Astrocyte of the spinal cord (primary cell): ENCODE results near the gene CASP2.

Source experiments
- DNase-seq: peaks from one replicate; pipeline ENCODE4 v3.0.0; 2011; ENCODE audit warnings: low read depth, low spot score
- H3K4me3 ChIP-seq: 2 replicates; pipeline ENCODE4 v1.5.1; 2011; ENCODE audit warnings: low read depth, mild to moderate bottlenecking, low read length, moderate library complexity
- in situ Hi-C: cut with HindIII; loops from 2 replicates; pipeline ENCODE4 v1.10.0; 2017; ENCODE audit warnings: low sequenced_read_pairs
- TF ChIP-seq, protein P1 (sequence below): IDR thresholded peaks from 2 replicates; pipeline ENCODE4 v1.5.1; 2012; ENCODE audit warnings: low read depth, mild to moderate bottlenecking, low read length, inconsistent platforms

Gene CASP2

DNA sequence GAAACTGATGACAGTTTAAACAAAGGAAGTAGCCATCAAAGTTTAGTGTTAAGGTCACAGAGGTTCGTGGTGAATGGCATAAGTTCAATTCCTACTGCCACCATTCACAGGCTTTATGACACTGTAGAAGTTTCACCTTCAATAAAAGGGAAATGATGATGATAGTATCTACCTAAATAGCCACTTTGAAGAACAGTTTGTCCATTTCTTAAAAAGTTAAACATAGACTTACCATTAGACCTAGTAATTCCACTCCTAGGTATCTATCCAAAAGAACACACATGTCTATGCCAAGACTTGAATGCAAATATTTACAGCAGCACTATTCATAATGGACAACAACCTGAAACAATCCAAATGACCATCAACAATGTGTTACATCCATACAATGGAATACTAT, 43.8 kb upstream of the CASP2 start:
- no peak for DNase-seq
- TF ChIP-seq, protein P1, sequence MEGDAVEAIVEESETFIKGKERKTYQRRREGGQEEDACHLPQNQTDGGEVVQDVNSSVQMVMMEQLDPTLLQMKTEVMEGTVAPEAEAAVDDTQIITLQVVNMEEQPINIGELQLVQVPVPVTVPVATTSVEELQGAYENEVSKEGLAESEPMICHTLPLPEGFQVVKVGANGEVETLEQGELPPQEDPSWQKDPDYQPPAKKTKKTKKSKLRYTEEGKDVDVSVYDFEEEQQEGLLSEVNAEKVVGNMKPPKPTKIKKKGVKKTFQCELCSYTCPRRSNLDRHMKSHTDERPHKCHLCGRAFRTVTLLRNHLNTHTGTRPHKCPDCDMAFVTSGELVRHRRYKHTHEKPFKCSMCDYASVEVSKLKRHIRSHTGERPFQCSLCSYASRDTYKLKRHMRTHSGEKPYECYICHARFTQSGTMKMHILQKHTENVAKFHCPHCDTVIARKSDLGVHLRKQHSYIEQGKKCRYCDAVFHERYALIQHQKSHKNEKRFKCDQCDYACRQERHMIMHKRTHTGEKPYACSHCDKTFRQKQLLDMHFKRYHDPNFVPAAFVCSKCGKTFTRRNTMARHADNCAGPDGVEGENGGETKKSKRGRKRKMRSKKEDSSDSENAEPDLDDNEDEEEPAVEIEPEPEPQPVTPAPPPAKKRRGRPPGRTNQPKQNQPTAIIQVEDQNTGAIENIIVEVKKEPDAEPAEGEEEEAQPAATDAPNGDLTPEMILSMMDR: no peak
- in situ Hi-C loops: no loop called here
- no peak overlapping the region for H3K4me3 ChIP-seq

DNA sequence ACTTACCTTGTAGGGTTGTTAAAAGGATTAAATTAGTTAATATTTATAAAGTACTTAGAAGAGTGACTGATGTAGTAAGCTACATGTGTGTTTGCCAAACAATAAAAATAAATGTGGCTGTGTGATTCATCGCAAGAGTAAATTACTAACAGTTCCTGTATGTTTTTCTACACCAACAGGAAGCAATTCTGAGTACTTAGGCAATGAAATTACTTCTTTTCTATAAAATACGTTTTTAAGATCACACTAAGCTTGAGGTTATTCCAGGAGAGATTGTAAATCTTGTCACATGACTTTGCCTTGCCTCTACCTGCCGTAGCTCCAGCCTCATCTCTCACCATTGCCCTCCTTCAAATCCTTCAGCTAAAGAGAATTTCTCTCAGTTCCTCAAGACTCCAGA, 43.0 kb upstream of the CASP2 start:
- peak; percentile 30 for DNase-seq
- H3K4me3 ChIP-seq: no peak overlapping the region
- in situ Hi-C loops: no loop called here
- TF ChIP-seq, protein P1: no peak

DNA sequence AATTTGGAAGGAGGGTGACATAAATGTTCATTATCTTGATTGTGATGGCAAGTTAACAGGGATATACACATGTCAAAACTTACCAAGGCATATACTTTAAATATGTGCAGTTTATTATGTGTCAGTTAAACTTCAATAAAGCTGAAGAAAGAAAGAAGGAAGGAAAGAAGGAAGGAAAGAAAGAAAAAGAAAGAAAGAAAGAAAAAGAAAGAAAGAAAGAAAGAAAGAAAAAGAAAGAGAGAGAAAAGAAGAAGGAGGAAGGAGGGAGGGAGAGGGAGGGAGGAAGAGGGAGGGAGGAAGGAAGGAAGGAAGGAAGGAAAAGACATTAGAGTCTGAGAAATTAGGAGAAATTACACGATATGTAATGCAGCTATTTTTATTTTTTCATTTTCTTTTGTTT, 40.8 kb upstream of the CASP2 start:
- TF ChIP-seq, protein P1: no peak
- no peak for DNase-seq
- in situ Hi-C loops: no loop called here
- H3K4me3 ChIP-seq: no peak overlapping the region

DNA sequence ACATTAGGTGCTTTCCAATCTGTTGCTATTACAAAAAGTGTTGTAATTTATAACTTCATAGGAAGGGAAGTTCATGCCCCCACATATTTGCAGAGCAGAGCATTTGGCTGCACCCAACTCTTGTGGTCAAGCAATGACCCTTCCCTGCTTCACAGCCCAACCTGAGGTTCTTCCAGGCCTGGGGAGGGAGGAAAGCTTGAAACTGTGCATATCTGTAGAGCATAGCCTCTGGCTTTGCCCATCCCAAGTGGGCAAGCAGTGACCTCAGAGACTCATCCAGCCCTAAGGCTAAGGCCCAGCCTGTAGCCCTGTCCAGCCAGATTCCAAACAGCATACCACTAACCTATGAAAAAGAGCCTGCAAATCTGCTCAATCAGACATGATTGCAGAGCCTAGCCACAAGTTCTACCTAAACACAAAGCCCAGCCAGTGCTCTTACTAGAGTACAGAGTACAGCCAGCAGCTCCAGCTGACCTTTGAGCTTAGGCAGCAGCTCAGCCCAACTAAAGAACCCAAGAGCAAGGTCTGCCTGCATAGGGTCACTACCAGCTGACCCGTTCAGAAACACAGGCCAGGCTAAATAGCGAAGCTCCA, 39.3 kb upstream of the CASP2 start:
- in situ Hi-C loops: no loop called here
- TF ChIP-seq, protein P1: no peak
- no peak for DNase-seq
- H3K4me3 ChIP-seq: no peak overlapping the region

DNA sequence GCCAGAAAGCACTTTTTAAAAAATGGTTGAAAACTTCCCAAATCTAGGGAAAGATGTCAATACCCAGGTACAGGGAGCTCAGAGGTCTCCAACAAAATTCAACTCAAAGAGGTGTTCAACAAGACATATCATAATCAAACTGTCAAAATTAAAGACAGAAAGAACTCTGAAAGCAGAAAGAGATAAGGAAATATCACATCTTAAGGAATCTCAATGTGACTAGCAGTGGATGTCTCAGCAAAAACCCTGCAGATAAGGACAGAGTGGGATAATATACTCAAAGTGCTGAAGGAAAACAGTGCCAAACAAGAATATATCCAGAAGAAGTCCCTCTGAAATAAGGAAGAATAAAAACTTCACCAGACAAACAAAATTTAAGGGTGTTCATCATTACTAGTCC, 38.0 kb upstream of the CASP2 start:
- in situ Hi-C loops: no loop called here
- no peak for DNase-seq
- H3K4me3 ChIP-seq: no peak overlapping the region
- TF ChIP-seq, protein P1: no peak

DNA sequence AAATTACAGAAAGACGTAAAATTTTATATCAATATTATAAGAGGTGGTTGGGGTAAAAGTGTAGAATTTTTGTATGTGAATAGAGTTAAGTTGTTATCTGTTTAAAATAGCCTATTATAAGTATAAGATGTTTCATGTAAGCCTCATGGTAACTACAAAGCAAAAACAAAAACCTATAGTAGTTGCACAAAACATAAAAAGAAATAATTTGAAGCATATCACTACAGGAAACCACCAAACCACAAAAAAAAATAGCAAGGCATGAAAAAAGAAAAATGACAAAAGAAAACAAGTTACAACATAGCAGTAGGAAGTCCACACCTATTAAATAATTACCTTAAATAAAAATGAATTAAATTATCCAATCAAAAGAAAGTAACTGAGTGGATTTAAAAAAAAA, 37.3 kb upstream of the CASP2 start:
- H3K4me3 ChIP-seq: no peak overlapping the region
- TF ChIP-seq, protein P1: no peak
- no peak for DNase-seq
- in situ Hi-C loops: no loop called here

DNA sequence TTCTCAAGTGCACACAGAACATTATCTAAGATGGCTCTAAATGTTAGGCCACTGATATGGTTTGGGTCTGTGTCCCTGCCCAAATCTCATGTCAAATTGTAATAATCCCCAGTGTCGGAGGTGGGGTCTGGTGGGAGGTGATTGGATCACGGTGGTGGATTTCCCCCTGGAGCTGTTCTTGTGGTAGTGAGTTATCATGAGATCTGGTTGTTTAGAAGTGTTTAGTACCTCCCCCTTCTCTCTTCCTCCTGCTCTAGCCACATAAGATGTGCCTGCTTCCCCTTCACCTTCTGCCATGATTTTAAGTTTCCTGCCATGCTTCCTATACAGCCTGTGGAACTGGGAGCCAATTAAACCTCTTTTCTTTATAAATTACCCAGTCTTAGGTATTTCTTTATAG, 36.1 kb upstream of the CASP2 start:
- TF ChIP-seq, protein P1: no peak
- no peak overlapping the region for H3K4me3 ChIP-seq
- no peak for DNase-seq
- in situ Hi-C loops: no loop called here
